ENCODE measurements around the gene HECW1.
A peak's percentile ranks its signal among the peaks of the same experiment; 100 is the strongest.
"Not testable (repeated sequence)": the region's sequence is repeated elsewhere in the genome, so short reads cannot be mapped to it uniquely, and the experiment has no call there.

Gene HECW1

DNA sequence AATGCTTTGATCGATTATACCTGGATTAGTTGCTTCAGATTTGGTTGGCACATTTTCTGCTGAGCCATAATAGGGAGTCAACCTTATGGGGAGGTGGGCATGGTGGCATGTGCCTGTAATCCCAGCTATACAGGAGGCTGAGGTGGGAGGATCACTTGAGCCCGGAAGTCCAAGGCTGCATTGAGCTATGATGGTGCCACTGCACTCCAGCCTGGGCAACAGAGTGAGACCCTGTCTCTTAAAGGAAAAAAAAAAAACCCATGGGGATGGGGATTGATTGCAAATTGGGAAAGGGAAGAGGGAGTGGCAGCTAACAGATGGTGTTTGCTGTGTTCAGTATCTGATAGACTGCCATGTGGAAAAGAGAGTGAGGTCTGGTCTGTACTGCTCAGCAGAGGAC is 481.6 kb downstream of the HECW1 start:
- WGBS: 98% methylated on average over 2 of the region's 2 CpGs
- no peaks in the 10 kb centered on the region for H3K9me3 ChIP-seq (ENCODE audit: control insufficient read depth, low read length)
- H3K27ac ChIP-seq (ENCODE audit: low read length, poor library complexity, severe bottlenecking): no peak overlapping the region
- H3K4me3 ChIP-seq (ENCODE audit: insufficient read depth in 1 of 2, low read depth in 1 of 2, low read length in 2 of 2): no peak overlapping the region
- H3K9ac ChIP-seq (ENCODE audit: low read length): no peak overlapping the region
- H3K14ac ChIP-seq (ENCODE audit: low read length in 2 of 2): no peak overlapping the region
- no peak overlapping the region for H3K18ac ChIP-seq (ENCODE audit: low read depth in 1 of 2, low read length in 2 of 2)
- H3K36me3 ChIP-seq (ENCODE audit: control insufficient read depth in 1 of 2, insufficient read depth in 2 of 2, low read depth in 1 of 2, low read length in 2 of 2): peaks cover 12 to 32% of the 10 kb centered on the region in 2 experiments
- H4K8ac ChIP-seq (ENCODE audit: low read length): no peak overlapping the region
- H2AFZ ChIP-seq (ENCODE audit: low read depth, low read length): no peak overlapping the region
- no peak overlapping the region for H2BK5ac ChIP-seq (ENCODE audit: low read depth, low read length, poor library complexity, severe bottlenecking)
- H3K79me1 ChIP-seq (replicated peaks; ENCODE audit: low read length, poor library complexity, severe bottlenecking): no peaks in the 10 kb centered on the region
- H2AK5ac ChIP-seq (ENCODE audit: low read length, severe bottlenecking): no peak overlapping the region
- no peak overlapping the region for H2BK15ac ChIP-seq (ENCODE audit: low read depth, poor library complexity, severe bottlenecking)
- no peak overlapping the region for H3K4ac ChIP-seq (ENCODE audit: low read depth in 1 of 2, low read length in 2 of 2)
- H2BK120ac ChIP-seq (ENCODE audit: low read depth, low read length): no peak overlapping the region
- peaks cover 9% of the 10 kb centered on the region for H3K4me1 ChIP-seq (ENCODE audit: control insufficient read depth, insufficient read depth, low read depth, low read length)
- no peak overlapping the region for H4K91ac ChIP-seq (ENCODE audit: low read length)
- DNase-seq: no peak
- no peak overlapping the region for H2BK12ac ChIP-seq (ENCODE audit: low read length in 2 of 2)
- no peak overlapping the region for H3K4me2 ChIP-seq (ENCODE audit: low read length, poor library complexity, severe bottlenecking)
- H3K23ac ChIP-seq (ENCODE audit: low read length in 2 of 2): no peak overlapping the region
- H3K27me3 ChIP-seq (ENCODE audit: control insufficient read depth in 1 of 2, insufficient read depth in 1 of 2, low read length in 2 of 2): no peaks in the 10 kb centered on the region

DNA sequence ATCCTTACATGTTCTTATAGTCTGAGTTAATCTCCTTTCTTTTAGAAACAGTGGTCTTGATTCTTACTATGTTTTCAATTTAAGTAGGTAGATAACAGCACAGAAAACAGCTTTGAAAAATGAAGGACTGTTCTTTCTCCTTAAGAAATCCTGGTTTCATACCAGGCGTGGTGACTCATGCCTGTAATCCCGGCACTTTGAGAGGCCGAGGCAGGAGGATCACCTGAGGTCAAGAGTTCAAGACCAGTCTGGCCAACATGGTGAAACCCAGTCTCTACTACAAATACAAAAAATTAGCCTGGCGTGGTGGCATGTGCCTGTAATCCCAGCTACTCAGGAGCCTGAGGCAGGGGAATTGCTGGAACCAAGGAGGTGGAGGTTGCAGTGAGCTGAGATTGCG is 484.0 kb downstream of the HECW1 start:
- not testable (repeated sequence) for H2AK5ac ChIP-seq (ENCODE audit: low read length, severe bottlenecking); H2AFZ ChIP-seq (ENCODE audit: low read depth, low read length); H3K27ac ChIP-seq (ENCODE audit: low read length, poor library complexity, severe bottlenecking); H4K8ac ChIP-seq (ENCODE audit: low read length); H3K4ac ChIP-seq (ENCODE audit: low read depth in 1 of 2, low read length in 2 of 2); H3K18ac ChIP-seq (ENCODE audit: low read depth in 1 of 2, low read length in 2 of 2); H3K27me3 ChIP-seq (ENCODE audit: control insufficient read depth in 1 of 2, insufficient read depth in 1 of 2, low read length in 2 of 2); H3K4me2 ChIP-seq (ENCODE audit: low read length, poor library complexity, severe bottlenecking); H4K91ac ChIP-seq (ENCODE audit: low read length); H2BK120ac ChIP-seq (ENCODE audit: low read depth, low read length); H3K23ac ChIP-seq (ENCODE audit: low read length in 2 of 2); H2BK5ac ChIP-seq (ENCODE audit: low read depth, low read length, poor library complexity, severe bottlenecking); H3K4me3 ChIP-seq (ENCODE audit: insufficient read depth in 1 of 2, low read depth in 1 of 2, low read length in 2 of 2); H3K4me1 ChIP-seq (ENCODE audit: control insufficient read depth, insufficient read depth, low read depth, low read length); H3K79me1 ChIP-seq (replicated peaks; ENCODE audit: low read length, poor library complexity, severe bottlenecking); H3K9me3 ChIP-seq (ENCODE audit: control insufficient read depth, low read length); H3K9ac ChIP-seq (ENCODE audit: low read length); H3K14ac ChIP-seq (ENCODE audit: low read length in 2 of 2); H2BK15ac ChIP-seq (ENCODE audit: low read depth, poor library complexity, severe bottlenecking); H2BK12ac ChIP-seq (ENCODE audit: low read length in 2 of 2)
- H3K36me3 ChIP-seq (ENCODE audit: control insufficient read depth in 1 of 2, insufficient read depth in 2 of 2, low read depth in 1 of 2, low read length in 2 of 2): peaks cover 16 to 56% of the 10 kb centered on the region in 2 experiments
- DNase-seq: peak; percentile 18
- 47% methylated on average over 4 of the region's 5 CpGs for WGBS

DNA sequence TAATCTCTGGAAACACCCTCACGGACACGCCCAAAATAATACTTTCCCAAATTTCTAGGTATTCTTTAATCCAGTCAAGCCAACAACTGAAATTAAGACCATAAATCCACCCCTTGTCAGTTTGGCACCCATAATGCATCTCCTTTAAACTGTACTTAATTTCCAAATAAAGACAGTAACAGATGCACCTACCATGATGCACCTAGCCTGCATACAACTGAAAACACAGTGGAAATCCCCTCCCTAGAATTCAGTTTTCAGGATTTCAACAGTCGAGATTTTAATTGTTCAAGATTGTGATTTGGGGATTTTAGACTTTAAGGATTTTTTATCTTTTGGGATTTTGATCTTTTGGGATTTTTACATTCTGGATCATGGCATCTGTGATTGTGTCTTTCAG is 487.6 kb downstream of the HECW1 start:
- H2AK5ac ChIP-seq (ENCODE audit: low read length, severe bottlenecking): no peak overlapping the region
- no peak overlapping the region for H3K27ac ChIP-seq (ENCODE audit: low read length, poor library complexity, severe bottlenecking)
- no peak overlapping the region for H3K4ac ChIP-seq (ENCODE audit: low read depth in 1 of 2, low read length in 2 of 2)
- H2BK15ac ChIP-seq (ENCODE audit: low read depth, poor library complexity, severe bottlenecking): no peak overlapping the region
- H3K4me1 ChIP-seq (ENCODE audit: control insufficient read depth, insufficient read depth, low read depth, low read length): peaks cover 2% of the 10 kb centered on the region
- H3K9ac ChIP-seq (ENCODE audit: low read length): no peak overlapping the region
- H2BK5ac ChIP-seq (ENCODE audit: low read depth, low read length, poor library complexity, severe bottlenecking): no peak overlapping the region
- H4K8ac ChIP-seq (ENCODE audit: low read length): no peak overlapping the region
- no peak overlapping the region for H2AFZ ChIP-seq (ENCODE audit: low read depth, low read length)
- peaks cover 16 to 90% of the 10 kb centered on the region in 2 experiments for H3K36me3 ChIP-seq (ENCODE audit: control insufficient read depth in 1 of 2, insufficient read depth in 2 of 2, low read depth in 1 of 2, low read length in 2 of 2)
- no peak overlapping the region for H3K23ac ChIP-seq (ENCODE audit: low read length in 2 of 2)
- peaks cover 8% of the 10 kb centered on the region for H3K79me1 ChIP-seq (replicated peaks; ENCODE audit: low read length, poor library complexity, severe bottlenecking)
- 96% methylated on average over 3 of the region's 3 CpGs for WGBS
- H2BK12ac ChIP-seq (ENCODE audit: low read length in 2 of 2): no peak overlapping the region
- no peaks in the 10 kb centered on the region for H3K9me3 ChIP-seq (ENCODE audit: control insufficient read depth, low read length)
- no peak overlapping the region for H4K91ac ChIP-seq (ENCODE audit: low read length)
- H2BK120ac ChIP-seq (ENCODE audit: low read depth, low read length): no peak overlapping the region
- no peak overlapping the region for H3K4me2 ChIP-seq (ENCODE audit: low read length, poor library complexity, severe bottlenecking)
- no peak overlapping the region for H3K4me3 ChIP-seq (ENCODE audit: insufficient read depth in 1 of 2, low read depth in 1 of 2, low read length in 2 of 2)
- no peak for DNase-seq
- no peak overlapping the region for H3K18ac ChIP-seq (ENCODE audit: low read depth in 1 of 2, low read length in 2 of 2)
- H3K14ac ChIP-seq (ENCODE audit: low read length in 2 of 2): no peak overlapping the region
- H3K27me3 ChIP-seq (ENCODE audit: control insufficient read depth in 1 of 2, insufficient read depth in 1 of 2, low read length in 2 of 2): no peaks in the 10 kb centered on the region

DNA sequence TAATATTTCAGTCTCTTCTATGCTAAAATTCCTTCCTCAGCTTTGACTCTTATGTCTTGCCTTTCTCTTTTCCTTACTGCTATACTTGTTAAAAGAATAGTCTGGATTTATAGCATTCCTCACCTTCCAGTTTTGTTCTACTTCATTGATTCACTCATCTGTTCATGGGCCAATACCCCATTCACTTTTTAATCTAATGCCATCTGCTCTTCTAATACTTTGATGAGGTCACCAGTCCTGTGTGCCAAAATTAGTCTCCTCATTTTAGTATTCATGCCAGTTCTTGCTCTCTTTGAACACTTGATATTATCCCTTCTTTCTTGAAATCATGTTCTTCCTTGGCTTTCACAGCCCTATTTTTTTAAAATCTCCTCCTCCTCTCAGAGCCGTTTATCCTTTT is 489.8 kb downstream of the HECW1 start:
- no peak overlapping the region for H2BK12ac ChIP-seq (ENCODE audit: low read length in 2 of 2)
- no peak overlapping the region for H2AK5ac ChIP-seq (ENCODE audit: low read length, severe bottlenecking)
- H2BK5ac ChIP-seq (ENCODE audit: low read depth, low read length, poor library complexity, severe bottlenecking): no peak overlapping the region
- no peak overlapping the region for H3K4me2 ChIP-seq (ENCODE audit: low read length, poor library complexity, severe bottlenecking)
- peaks cover 12 to 80% of the 10 kb centered on the region in 2 experiments for H3K36me3 ChIP-seq (ENCODE audit: control insufficient read depth in 1 of 2, insufficient read depth in 2 of 2, low read depth in 1 of 2, low read length in 2 of 2)
- H3K4ac ChIP-seq (ENCODE audit: low read depth in 1 of 2, low read length in 2 of 2): no peak overlapping the region
- no peak overlapping the region for H2BK120ac ChIP-seq (ENCODE audit: low read depth, low read length)
- H3K79me1 ChIP-seq (replicated peaks; ENCODE audit: low read length, poor library complexity, severe bottlenecking): peaks cover 8% of the 10 kb centered on the region
- no peak for DNase-seq
- H3K4me3 ChIP-seq (ENCODE audit: insufficient read depth in 1 of 2, low read depth in 1 of 2, low read length in 2 of 2): no peak overlapping the region
- no peaks in the 10 kb centered on the region for H3K27me3 ChIP-seq (ENCODE audit: control insufficient read depth in 1 of 2, insufficient read depth in 1 of 2, low read length in 2 of 2)
- no peak overlapping the region for H2AFZ ChIP-seq (ENCODE audit: low read depth, low read length)
- no peaks in the 10 kb centered on the region for H3K9me3 ChIP-seq (ENCODE audit: control insufficient read depth, low read length)
- H3K9ac ChIP-seq (ENCODE audit: low read length): no peak overlapping the region
- H3K27ac ChIP-seq (ENCODE audit: low read length, poor library complexity, severe bottlenecking): no peak overlapping the region
- no peak overlapping the region for H4K91ac ChIP-seq (ENCODE audit: low read length)
- no peak overlapping the region for H3K18ac ChIP-seq (ENCODE audit: low read depth in 1 of 2, low read length in 2 of 2)
- H2BK15ac ChIP-seq (ENCODE audit: low read depth, poor library complexity, severe bottlenecking): no peak overlapping the region
- no peak overlapping the region for H3K23ac ChIP-seq (ENCODE audit: low read length in 2 of 2)
- no peak overlapping the region for H3K14ac ChIP-seq (ENCODE audit: low read length in 2 of 2)
- 100% methylated on average over 1 of the region's 1 CpG for WGBS
- H3K4me1 ChIP-seq (ENCODE audit: control insufficient read depth, insufficient read depth, low read depth, low read length): peaks cover 2% of the 10 kb centered on the region
- H4K8ac ChIP-seq (ENCODE audit: low read length): no peak overlapping the region
